SJCRH30 (cell line): ENCODE measurements around the gene APOC1. TPM values are rescaled to one million over a fixed set of nuclear protein-coding genes. Genes with fewer than 3 reads are reported as not detected.
"Not testable (repeated sequence)": the region's sequence is repeated elsewhere in the genome, so short reads cannot be mapped to it uniquely, and the experiment has no call there.

ENCODE experiments used
- DNase-seq, 2 experiments: peaks; one replicate each; pipeline ENCODE4 v3.0.0-alpha.2; 2015 to 2020
- H3K27ac ChIP-seq: fragments of 250-450 bp; sonication (Bioruptor Pico); 2 replicates; pipeline ENCODE4 v1.5.1; 2020; ENCODE audit warnings: mild to moderate bottlenecking, moderate library complexity
- H3K27me3 ChIP-seq: fragments of 250-450 bp; sonication (Bioruptor Pico); 2 replicates; pipeline ENCODE4 v1.5.1; 2020; ENCODE audit warnings: mild to moderate bottlenecking, moderate library complexity
- H3K36me3 ChIP-seq: fragments of 250-450 bp; sonication (Bioruptor Pico); 2 replicates; pipeline ENCODE4 v1.5.1; 2020; ENCODE audit warnings: mild to moderate bottlenecking, moderate library complexity
- H3K4me1 ChIP-seq: fragments of 250-450 bp; sonication (Bioruptor Pico); 2 replicates; pipeline ENCODE4 v1.5.1; 2020; ENCODE audit warnings: mild to moderate bottlenecking, moderate library complexity
- H3K4me3 ChIP-seq: fragments of 250-450 bp; sonication (Bioruptor Pico); 2 replicates; pipeline ENCODE4 v1.5.1; 2020; ENCODE audit warnings: mild to moderate bottlenecking, moderate library complexity
- H3K9me3 ChIP-seq: fragments of 250-450 bp; sonication (Bioruptor Pico); replicated peaks from 2 replicates; pipeline ENCODE4 v1.5.1; 2020; ENCODE audit warnings: mild to moderate bottlenecking, moderate library complexity
- total RNA-seq: library from RNA; depleted of rRNA; stranded (reverse); fragments of >200 nt; shearing (Covaris generic); gene quantifications from 2 replicates; pipeline ENCODE4 v1.2.3, GENCODE V29; 2014

APOC1 gene
- total RNA-seq, 1 experiment from 2014 or later: 18.3 TPM

DNA sequence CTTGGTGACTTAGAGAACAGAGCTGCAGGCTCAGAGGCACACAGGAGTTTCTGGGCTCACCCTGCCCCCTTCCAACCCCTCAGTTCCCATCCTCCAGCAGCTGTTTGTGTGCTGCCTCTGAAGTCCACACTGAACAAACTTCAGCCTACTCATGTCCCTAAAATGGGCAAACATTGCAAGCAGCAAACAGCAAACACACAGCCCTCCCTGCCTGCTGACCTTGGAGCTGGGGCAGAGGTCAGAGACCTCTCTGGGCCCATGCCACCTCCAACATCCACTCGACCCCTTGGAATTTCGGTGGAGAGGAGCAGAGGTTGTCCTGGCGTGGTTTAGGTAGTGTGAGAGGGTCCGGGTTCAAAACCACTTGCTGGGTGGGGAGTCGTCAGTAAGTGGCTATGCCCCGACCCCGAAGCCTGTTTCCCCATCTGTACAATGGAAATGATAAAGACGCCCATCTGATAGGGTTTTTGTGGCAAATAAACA, 9.9 kb downstream of the APOC1 start:
- DNase-seq: peak in 1 of 2 experiments; percentile 44
- Histone ChIP-seq H3K4me1 (peaks cover 26% of the 10 kb centered on the region), H3K27me3 (no peaks in the 10 kb centered on the region), H3K9me3 (no peaks in the 10 kb centered on the region), H3K36me3 (no peaks in the 10 kb centered on the region), H3K27ac (no peak overlapping the region), H3K4me3 (no peak overlapping the region)

DNA sequence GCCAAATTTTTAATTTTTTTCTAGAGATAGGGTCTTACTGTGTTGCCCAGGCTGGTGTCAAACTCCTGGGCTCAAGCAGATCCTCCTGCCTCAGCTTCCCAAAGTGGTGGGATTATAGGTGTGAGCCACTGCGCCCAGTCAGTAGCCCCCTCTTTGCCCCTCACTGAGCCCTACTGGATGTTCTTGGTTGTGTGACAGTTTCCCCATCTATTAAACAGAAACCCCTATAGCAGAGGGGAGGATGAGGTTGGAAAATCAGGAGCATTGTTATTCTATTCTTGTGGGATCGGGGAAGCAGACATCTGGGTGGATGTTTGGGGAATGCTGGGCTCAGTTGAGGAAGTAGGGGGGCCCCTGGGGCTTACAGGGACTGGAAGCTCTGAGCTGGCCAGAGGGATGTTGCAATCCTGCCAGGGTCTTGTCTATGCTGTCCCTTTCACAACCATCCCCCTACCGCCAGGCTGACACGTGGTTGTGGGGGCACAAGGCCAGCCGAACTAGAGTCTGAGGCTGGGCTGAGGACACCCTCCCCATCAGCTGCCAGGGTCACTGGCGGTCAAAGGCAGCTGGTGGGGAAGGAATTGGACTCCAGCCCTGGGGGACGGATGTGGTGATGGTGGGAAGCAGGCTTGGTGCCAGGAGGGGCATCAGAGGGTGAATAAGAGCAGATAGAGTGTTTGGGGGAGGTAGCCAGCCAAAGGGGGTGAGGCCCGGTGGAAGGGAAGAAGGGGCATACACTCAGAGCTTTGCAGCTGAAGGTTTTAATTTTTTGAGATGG, 10.9 kb downstream of the APOC1 start:
- Histone ChIP-seq H3K36me3 (no peaks in the 10 kb centered on the region), H3K4me1 (peaks cover 26% of the 10 kb centered on the region), H3K4me3 (no peak overlapping the region), H3K27me3 (no peaks in the 10 kb centered on the region), H3K9me3 (no peaks in the 10 kb centered on the region), H3K27ac (peak overlapping the region; percentile 48)
- DNase-seq: peak; percentile 95

DNA sequence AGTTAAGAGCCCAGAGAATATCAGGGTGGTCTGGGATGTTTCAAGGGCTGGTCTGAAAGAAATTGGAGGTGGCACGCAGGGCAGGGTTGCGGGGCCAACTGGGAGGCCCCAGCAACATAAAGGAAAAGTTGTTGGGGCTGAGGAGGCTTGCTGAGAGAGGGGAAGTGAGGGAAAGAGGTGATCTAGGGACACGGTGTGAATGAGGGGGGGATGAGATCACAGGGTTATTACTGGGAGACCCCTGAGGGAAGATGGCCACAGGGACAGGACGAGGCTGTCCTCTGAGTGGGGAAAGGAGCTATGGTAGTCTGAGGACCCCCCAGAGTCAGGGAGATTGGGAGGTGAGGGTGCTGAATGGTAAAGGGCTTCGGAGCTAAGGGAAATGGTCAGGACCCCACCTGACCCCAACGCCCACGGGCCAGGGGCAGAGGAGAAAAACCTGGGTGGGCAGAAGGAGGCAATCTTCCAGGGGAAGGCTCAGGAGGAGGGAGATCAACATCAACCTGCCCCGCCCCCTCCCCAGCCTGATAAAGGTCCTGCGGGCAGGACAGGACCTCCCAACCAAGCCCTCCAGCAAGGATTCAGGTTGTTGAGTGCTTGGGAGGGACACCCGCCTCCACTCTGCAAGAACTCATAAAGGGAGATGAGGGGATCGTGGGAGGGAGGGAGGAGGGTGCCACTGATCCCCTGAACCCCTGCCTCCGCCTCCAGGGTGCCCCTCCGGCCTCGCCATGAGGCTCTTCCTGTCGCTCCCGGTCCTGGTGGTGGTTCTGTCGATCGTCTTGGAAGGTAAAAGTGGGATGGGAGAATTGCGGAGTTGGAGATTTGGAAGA, 12.1 kb downstream of the APOC1 start:
- H3K27me3 ChIP-seq, H3K36me3 ChIP-seq, H3K27ac ChIP-seq, H3K9me3 ChIP-seq: not testable (repeated sequence)
- peaks cover 26% of the 10 kb centered on the region for H3K4me1 ChIP-seq
- peak in 1 of 2 experiments; percentile 39 for DNase-seq
- H3K4me3 ChIP-seq: peak overlapping the region; percentile 36

DNA sequence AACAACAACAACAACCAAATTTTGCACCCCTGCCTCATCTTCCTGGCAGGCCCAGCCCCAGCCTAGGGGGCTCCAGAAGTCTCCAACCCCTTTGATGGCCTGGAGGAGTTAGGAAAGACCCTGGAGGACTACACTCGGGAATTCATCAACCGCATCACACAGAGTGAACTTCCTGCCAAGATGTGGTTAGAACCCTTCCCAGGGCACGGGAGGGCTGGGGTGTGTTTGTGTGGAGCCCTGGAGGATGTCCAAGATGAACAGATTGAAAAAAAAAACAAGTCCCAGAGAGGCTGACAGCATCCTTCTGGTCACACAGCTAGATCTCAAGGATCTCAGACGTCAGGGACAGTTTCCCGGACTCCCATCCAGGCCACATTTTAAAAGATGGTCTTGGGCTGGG, 13.3 kb downstream of the APOC1 start:
- Histone ChIP-seq H3K27ac (no peak overlapping the region), H3K4me1 (peaks cover 26% of the 10 kb centered on the region), H3K4me3 (no peak overlapping the region), H3K9me3 (no peaks in the 10 kb centered on the region), H3K27me3 (no peaks in the 10 kb centered on the region), H3K36me3 (no peaks in the 10 kb centered on the region)
- no peak for DNase-seq

DNA sequence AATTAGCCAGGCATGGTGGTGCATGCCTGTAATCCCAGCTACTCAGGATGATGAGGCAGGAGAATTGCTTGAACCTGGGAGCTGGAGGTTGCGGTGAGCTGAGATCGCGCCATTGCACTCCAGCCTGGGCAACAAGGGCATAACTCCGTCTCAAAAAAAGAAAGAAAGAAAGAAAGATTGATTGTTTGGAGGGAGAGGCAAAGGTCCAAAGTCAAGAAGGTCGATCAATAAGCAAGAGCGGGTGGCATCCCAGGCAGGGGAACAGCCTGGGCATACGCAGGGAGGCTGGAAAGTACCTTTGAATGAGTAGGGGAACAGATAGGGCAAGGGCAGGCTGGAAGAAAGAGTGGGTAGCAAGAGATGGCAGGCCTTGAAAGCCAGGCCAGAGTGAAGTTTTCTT, 15.7 kb downstream of the APOC1 start:
- Histone ChIP-seq H3K9me3 (no peaks in the 10 kb centered on the region), H3K27ac (no peak overlapping the region), H3K27me3 (no peaks in the 10 kb centered on the region; the same call in 1 of the 2 replicates), H3K36me3 (no peaks in the 10 kb centered on the region), H3K4me3 (no peak overlapping the region), H3K4me1 (peaks cover 15% of the 10 kb centered on the region)
- no peak for DNase-seq

DNA sequence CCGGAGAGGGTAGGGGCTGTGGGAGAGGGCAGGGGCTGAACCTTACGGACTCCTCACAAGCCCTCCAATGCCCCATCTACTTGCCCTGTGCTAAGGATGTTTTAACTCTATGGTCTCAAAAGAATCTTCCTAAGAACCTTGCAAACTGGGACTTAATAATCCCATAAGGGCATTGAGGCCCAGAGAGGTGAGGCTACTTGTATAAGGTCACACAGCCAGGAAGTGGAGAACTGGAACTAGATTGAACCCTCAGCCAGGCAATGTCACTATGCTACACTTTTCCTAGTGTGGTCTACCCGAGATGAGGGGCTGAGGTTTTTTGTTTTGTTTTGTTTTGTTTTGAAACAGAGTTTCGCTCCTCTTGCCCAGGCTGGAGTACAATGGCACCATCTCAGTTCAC, 17.1 kb downstream of the APOC1 start:
- Histone ChIP-seq H3K36me3 (no peaks in the 10 kb centered on the region), H3K27ac (no peak overlapping the region), H3K27me3 (no peaks in the 10 kb centered on the region; the same call in 1 of the 2 replicates), H3K4me3 (no peak overlapping the region), H3K4me1 (peaks cover under 1% of the 10 kb centered on the region), H3K9me3 (no peaks in the 10 kb centered on the region)
- DNase-seq: no peak

DNA sequence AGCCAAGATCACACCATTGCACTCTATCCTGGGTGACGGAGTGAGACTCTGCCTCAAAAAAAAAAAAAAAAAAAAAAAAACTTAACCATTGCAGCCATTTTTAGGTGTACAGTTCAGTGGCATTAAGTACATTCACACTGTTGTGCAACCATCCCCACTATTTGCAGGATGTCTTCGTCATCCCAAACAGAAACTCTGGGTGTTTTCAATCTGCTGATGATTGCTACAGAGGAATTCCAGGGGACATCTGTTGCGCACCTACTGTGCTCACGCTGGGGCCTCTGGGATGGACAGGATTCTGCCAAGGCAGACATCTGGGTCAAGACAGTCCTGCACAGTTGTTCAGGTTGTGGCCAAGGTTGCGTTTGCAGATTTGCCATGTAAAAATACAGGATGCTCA, 25.3 kb downstream of the APOC1 start:
- Histone ChIP-seq H3K9me3 (no peaks in the 10 kb centered on the region), H3K27ac (no peak overlapping the region), H3K36me3 (no peaks in the 10 kb centered on the region), H3K4me3 (no peak overlapping the region), H3K4me1 (no peaks in the 10 kb centered on the region), H3K27me3 (no peaks in the 10 kb centered on the region; the same call in 1 of the 2 replicates)
- DNase-seq: no peak

DNA sequence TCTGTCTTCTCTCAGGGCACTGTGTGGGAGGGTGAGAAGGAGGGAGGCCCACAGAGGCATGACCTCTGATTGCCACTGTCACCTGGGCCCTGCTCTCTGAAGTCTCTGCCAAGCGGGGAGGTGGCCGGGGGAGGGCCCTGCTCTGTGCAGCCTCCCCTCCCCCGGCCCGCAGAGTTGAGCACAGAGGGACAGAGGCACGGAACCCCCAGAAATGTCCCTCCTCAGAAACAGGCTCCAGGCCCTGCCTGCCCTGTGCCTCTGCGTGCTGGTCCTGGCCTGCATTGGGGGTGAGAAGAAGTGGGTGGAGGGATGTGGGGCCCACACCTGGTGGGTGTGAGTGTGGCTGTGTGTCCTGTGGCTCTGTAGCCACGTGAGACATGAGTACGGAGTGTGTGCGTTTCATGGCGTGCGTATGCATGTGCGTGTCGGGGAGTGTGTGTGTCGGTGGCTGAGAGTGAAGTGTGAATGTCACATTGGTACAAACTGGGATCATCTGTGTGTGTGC, 27.7 kb downstream of the APOC1 start, which contains the start of gene APOC4:
TSS of gene APOC4 (plus strand) at position 171 of the 505 bp plus-strand sequence. CDS start at position 212, 41 bp downstream.
- DNase-seq: no peak
- Histone ChIP-seq H3K27ac (no peak within 1 kb of the TSS), H3K27me3 (no peaks in the 10 kb centered on the region), H3K36me3 (no peaks in the 10 kb centered on the region), H3K4me3 (no peak within 1 kb of the TSS), H3K4me1 (no peaks in the 10 kb centered on the region), H3K9me3 (no peaks in the 10 kb centered on the region)

DNA sequence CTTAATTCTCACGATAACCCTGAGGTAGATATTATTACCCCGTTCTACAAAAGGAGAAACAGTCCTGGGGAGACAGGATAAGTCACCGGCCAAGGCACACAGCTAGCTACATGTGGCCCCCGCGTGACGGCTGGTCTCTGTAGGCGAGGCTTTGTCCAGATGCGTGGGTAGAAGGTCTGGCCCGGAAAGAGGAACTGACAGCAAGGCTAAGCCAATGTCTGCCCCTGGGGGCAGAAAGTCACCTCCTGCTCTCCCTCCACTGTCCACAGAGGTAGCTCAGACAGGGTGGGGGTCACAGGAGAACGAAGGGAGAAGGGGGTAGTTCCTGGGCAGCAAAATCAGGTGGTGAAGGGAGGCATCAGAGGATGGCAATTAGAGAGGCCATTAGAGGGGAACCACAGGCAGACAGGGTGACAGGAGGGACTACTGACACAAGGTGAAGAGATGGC, 29.4 kb downstream of the APOC1 start:
- Histone ChIP-seq H3K27ac (no peak overlapping the region), H3K9me3 (no peaks in the 10 kb centered on the region), H3K27me3 (no peaks in the 10 kb centered on the region), H3K4me3 (no peak overlapping the region), H3K36me3 (no peaks in the 10 kb centered on the region), H3K4me1 (no peaks in the 10 kb centered on the region)
- DNase-seq: no peak

DNA sequence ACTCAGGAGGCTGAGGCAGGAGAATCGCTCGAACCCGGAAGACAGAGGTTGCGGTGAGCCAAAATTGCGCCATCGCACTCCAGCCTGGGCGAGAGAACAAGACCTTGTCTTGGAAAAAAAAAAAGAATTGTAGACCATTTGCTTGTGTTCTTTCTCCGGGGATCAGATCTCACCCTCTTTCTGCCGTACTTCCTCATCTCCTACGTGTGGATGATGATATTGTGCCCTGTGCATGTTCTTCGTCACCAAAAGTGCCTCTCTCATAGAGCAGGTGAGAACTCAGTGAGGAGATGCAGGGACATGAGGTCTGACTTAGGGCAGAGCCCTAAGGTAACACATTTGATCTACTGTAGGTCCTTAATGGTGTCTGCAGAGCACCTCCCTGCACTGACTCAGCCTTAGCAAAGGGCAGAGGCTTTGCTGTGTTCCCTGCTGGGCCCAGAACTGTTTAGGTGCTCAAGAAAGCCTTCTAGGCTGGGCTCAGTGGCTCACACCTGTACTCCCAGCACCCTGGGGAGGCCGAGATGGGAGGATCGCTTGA, 32.7 kb downstream of the APOC1 start:
- H3K27me3 ChIP-seq: no peaks in the 10 kb centered on the region
- no peak overlapping the region for H3K27ac ChIP-seq
- no peak for DNase-seq
- no peaks in the 10 kb centered on the region for H3K36me3 ChIP-seq
- H3K4me1 ChIP-seq: no peaks in the 10 kb centered on the region
- H3K4me3 ChIP-seq: no peak overlapping the region
- no peaks in the 10 kb centered on the region for H3K9me3 ChIP-seq

DNA sequence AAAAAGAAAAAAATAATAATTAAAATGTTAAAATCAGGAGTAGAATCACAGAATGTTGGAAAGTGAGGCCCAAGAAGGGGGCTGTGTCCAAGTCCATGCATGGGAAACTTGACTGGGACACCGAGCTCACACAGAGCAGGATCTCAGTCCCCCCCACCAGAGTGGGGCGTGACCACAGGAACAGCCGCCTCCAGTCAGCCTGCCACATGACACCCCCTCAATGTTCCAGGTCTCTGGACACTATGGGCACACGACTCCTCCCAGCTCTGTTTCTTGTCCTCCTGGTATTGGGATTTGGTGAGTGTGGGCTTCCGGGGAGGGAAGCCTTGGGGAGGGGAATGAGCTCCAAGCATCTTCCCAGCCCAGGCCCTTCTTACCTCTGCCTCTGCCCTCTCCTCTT, 33.8 kb downstream of the APOC1 start:
- Histone ChIP-seq H3K27me3 (no peaks in the 10 kb centered on the region), H3K27ac (no peak overlapping the region), H3K4me1 (no peaks in the 10 kb centered on the region), H3K9me3 (no peaks in the 10 kb centered on the region), H3K36me3 (no peaks in the 10 kb centered on the region), H3K4me3 (no peak overlapping the region)
- peak; percentile 15 to 28 for DNase-seq

DNA sequence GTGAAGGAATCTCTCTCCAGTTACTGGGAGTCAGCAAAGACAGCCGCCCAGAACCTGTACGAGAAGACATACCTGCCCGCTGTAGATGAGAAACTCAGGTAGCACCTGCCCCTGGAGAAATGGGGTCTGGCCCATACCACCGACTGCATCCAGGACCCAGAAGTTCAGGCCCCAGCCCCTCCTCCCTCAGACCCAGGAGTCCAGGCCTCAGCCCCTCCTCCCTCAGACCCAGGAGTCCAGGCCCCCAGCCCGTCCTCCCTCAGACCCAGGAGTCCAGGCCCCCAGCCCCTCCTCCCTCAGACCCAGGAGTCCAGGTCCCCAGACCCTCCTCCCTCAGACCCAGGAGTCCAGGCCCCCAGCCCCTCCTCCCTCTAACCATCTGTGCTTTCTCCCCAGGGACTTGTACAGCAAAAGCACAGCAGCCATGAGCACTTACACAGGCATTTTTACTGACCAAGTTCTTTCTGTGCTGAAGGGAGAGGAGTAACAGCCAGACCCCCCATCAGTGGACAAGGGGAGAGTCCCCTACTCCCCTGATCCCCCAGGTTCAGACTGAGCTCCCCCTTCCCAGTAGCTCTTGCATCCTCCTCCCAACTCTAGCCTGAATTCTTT, 34.5 kb downstream of the APOC1 start:
- no peaks in the 10 kb centered on the region for H3K9me3 ChIP-seq
- DNase-seq: no peak
- H3K27me3 ChIP-seq: no peaks in the 10 kb centered on the region
- no peaks in the 10 kb centered on the region for H3K4me1 ChIP-seq
- no peak overlapping the region for H3K27ac ChIP-seq
- no peaks in the 10 kb centered on the region for H3K36me3 ChIP-seq
- H3K4me3 ChIP-seq: no peak overlapping the region

DNA sequence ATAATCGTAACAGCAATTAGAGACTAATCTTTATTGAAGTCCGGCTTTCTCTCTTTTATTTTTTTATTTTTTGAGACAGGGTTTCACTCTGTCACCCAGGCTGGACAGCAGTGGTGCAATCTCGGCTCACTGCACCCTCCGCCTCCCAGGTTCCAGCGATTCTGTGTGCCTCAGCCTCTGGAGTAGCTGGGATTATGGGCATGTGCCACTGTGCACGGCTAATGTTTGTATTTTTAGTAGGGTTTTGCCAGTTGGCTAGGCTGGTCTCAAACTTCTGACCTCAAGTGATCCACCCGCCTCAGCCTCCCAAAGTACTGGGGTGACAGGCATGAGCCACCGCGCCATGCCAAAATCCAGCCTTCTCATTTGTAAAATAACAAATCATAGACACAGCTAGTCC, 35.1 kb downstream of the APOC1 start:
- Histone ChIP-seq H3K9me3 (no peaks in the 10 kb centered on the region), H3K4me1 (no peaks in the 10 kb centered on the region), H3K4me3 (no peak overlapping the region), H3K36me3 (no peaks in the 10 kb centered on the region), H3K27ac (no peak overlapping the region), H3K27me3 (no peaks in the 10 kb centered on the region)
- DNase-seq: no peak
